ENCODE results near the gene TRA2A. TPM values are rescaled to one million over a fixed set of nuclear protein-coding genes. Genes with fewer than 3 reads are reported as not detected.

The TRA2A gene
- total and polyA plus RNA-seq, 10 of the 15 experiments (the other 5 are each of a cell fraction or from before 2014, with no cell fraction given), result 25.0 to 224 (median 91.3) TPM

- RAD21 ChIA-PET (ENCODE audit: unreplicated experiment), result interaction anchor here (1.7 to 2.2 kb wide), 3 partner anchors 45 to 120 kb away, joined by 5 to 6 read pairs (median 5); no protein-coding TSS in a partner anchor
- ATAC-seq, result no peak
- Histone ChIP-seq H3K27ac (ENCODE audit: control insufficient read depth, insufficient read depth) (no peak overlapping the region), H3K4me1 (ENCODE audit: control insufficient read depth, insufficient read depth, low read length) (no peaks in the 10 kb centered on the region), H2AFZ (ENCODE audit: control insufficient read depth, low read depth, low read length) (no peak overlapping the region), H3K9ac (ENCODE audit: control insufficient read depth, insufficient read depth, low read length) (no peak overlapping the region), H3K4me3 (no peak overlapping the region), H3K27me3 (replicated peaks in 1 of 2; ENCODE audit: control insufficient read depth in 2 of 2, insufficient read depth in 2 of 2, low read length in 1 of 2) (peaks cover 0 to 4% of the 10 kb centered on the region in 2 experiments; a peak in 1 of 4 replicates), H3K79me2 (ENCODE audit: control insufficient read depth, insufficient read depth, low read length) (peaks cover 23% of the 10 kb centered on the region), H4K20me1 (ENCODE audit: control insufficient read depth, insufficient read depth) (no peaks in the 10 kb centered on the region), H3K36me3 (ENCODE audit: control insufficient read depth in 2 of 2, insufficient read depth in 2 of 2, low read length in 1 of 2) (no peaks in the 10 kb centered on the region), H3K4me2 (ENCODE audit: control insufficient read depth, insufficient read depth) (no peak overlapping the region), H3K9me3 (replicated peaks; ENCODE audit: control insufficient read depth, insufficient read depth, low read length) (no peaks in the 10 kb centered on the region)
- SMC1A ChIA-PET (ENCODE audit: uncharacterized antibody, unreplicated experiment), result interaction anchor here (0.6 to 2.4 kb wide), 11 partner anchors 8 to 120 kb away, joined by 3 to 11 read pairs (median 4); partner anchors contain the start of gene IGF2BP3
- in situ Hi-C loops (cut with MboI), result no loop called here
- intact Hi-C loops (cut with micrococcal nuclease; ENCODE audit: unreplicated experiment), result no loop called here
- no peak for FAIRE-seq
- no peak for DNase-seq (ENCODE audit: low read depth, low spot score)
- no TSS peak for BruUV-seq (replicated peaks)
- CTCF ChIA-PET, result interaction anchor here (1.3 kb wide), 1 partner anchor 120 kb away, joined by 4 read pairs; no protein-coding TSS in a partner anchor
- POLR2A ChIA-PET, result interaction anchor here (1.1 to 1.3 kb wide), 2 partner anchors 10 to 32 kb away, joined by 3 read pairs; no protein-coding TSS in a partner anchor
- WGBS (ENCODE audit: insufficient coverage, insufficient replicate concordance, low lambda C conversion rate, missing lambda C conversion rate), result 50% methylated on average over 6 of the region's 6 CpGs
- no peak for TF ChIP-seq YBX1 (IDR thresholded peaks at IDR 0.05)
- TF ChIP-seq FOXM1 (IDR thresholded peaks at IDR 0.05; ENCODE audit: low read depth, low read length), result no peak
- no peak for TF ChIP-seq CUX1 (IDR thresholded peaks at IDR 0.05; ENCODE audit: insufficient replicate concordance, low read depth, low read length)
- TF ChIP-seq NFYB (IDR thresholded peaks at IDR 0.05; ENCODE audit: insufficient read depth, low read depth, low read length), result no peak
Measured at GRCh38 chr7:23477962-23478866, 53.6 kb downstream of the TRA2A start.

Measured in GM12878 (cell line).